ENCODE data around the gene FBXW11.

DNA sequence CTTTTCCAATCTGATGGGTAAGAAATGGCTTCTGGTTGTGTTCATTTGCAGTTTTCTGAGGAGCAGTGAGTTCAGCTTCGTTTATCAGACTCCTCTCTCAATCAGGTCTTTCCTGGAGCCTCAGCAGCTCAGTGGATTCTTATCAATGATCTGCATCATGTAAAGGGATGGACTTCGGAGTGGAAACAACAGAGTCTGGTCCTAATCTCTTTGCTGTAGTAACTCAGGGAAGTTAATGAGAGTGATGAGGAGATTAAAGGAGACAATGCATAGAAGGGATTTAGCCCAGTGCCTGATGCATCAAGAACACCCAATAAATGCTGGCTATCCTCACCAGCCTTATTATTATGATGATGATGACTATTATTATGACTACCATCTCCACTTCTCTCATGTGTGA lies 173.7 kb downstream of the FBXW11 start:
- TF ChIP-seq, protein P1, sequence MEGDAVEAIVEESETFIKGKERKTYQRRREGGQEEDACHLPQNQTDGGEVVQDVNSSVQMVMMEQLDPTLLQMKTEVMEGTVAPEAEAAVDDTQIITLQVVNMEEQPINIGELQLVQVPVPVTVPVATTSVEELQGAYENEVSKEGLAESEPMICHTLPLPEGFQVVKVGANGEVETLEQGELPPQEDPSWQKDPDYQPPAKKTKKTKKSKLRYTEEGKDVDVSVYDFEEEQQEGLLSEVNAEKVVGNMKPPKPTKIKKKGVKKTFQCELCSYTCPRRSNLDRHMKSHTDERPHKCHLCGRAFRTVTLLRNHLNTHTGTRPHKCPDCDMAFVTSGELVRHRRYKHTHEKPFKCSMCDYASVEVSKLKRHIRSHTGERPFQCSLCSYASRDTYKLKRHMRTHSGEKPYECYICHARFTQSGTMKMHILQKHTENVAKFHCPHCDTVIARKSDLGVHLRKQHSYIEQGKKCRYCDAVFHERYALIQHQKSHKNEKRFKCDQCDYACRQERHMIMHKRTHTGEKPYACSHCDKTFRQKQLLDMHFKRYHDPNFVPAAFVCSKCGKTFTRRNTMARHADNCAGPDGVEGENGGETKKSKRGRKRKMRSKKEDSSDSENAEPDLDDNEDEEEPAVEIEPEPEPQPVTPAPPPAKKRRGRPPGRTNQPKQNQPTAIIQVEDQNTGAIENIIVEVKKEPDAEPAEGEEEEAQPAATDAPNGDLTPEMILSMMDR (conservative IDR thresholded peaks at IDR 0.05; ENCODE audit: low read depth, low read length) = no peak
- TF ChIP-seq EZH2 (IDR thresholded peaks at IDR 0.05; ENCODE audit: borderline replicate concordance, low read depth, low read length, poor library complexity, severe bottlenecking) = no peak
